Ramos (cell line): Measurements from ENCODE around the gene BRCC3.

Experiments used
- in situ Hi-C: fragments of 300-500 bp; cut with MboI; formaldehyde crosslinking; loops from one replicate; pipeline ENCODE4 v1.14.3; 2022; ENCODE audit warnings: low sequenced_read_pairs; ENCODE audit not compliant: unreplicated experiment

The BRCC3 gene

DNA sequence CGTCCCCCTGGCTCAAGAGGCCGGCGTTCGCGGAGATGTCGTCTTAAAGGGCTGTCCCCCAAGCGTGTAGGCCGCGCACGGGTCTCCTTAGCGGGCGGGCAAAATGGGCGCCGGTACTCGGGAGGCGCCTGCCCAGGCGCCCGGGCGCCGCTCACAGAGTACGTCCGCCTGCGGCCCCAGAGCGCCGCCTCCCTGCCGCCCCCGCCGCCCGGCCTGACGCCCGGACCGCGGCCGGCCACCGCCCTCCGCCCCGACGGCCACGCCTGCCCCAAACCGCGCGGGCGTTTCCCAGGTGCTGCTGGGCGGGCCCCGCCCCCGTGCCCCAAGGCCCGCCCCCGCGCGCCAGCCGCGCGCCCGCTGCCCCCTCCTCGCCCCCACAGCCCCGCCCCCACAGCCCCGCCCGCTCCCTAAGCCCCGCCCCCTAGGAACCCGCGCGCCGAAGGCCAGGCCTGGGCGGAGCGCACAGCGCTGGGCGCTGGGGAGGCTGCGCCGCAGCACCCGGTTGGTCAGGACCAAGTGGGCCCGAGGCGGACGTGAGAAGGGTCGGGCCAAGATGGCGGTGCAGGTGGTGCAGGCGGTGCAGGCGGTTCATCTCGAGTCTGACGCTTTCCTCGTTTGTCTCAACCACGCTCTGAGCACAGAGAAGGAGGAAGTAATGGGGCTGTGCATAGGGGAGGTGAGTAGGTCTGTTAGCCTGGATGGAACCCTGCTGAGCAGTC is at the start of gene BRCC3, which contains the start of the genes CMC4 and MTCP1:
TSS of gene BRCC3 (plus strand) at position 534 of the 719 bp plus-strand sequence. CDS start at position 554, 20 bp downstream.
TSS of gene CMC4 (minus strand) at position 162 of the 719 bp plus-strand sequence. CDS start 7,113 bp downstream, outside the sequence.
TSS of gene MTCP1 (minus strand) at position 162 of the 719 bp plus-strand sequence. CDS start 5,126 bp downstream, outside the sequence.
- in situ Hi-C loops, result loop anchor here (25.0 kb wide), 1 partner anchor 309 kb away; the partner anchor contains the start of genes DKC1 and GAB3

GRCh38 chrX:155022585-155022984 is 48.7 kb upstream of the BRCC3 start, which contains the start of gene F8:
F8 (minus strand) TSS chrX:155022723; CDS start chrX:155022552, 171 bp downstream.
- in situ Hi-C loops, result no loop called here

DNA sequence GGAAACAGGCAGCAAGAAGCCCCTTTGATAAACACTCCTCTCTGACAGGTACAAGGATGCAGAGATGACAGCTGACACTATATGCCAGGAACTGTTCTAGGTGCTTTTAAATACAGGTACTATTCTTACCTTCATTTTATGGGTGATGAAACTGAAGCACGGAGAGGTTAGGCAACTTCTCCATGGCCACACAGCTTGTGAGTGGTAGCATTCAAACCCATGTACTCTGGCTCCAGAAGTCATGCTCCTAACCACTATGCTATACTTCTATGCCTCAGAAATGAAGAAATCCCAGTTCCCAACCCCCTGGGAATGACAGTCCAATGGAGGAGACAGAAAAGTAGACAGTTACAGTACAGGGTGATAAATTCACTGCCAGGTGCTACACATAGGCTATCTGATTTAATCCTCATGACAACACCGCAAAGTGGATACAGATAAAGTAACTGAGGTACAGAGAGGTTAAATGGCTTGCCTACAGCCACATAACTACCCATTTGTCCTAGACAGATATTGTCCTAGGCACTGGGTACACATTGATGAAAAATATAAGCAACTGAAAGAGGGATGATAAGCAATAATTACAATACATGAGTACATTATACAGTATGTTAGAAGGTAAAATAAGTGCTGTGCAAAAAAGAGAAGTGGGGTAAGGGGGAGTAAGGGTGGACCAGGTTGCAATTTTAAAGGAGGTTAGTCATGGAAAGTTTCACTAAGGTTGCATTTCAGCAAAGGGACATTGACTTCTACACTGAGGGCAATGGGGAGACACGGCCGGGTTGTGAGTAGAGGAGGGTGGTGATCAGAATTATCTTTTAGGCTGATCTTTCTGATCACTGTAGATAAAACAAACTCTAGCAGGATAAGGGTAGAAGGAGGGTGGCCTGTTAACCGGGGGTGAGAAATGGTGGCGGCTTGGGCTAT is 47.1 kb upstream of the BRCC3 start:
- in situ Hi-C loops, result no loop called here

- in situ Hi-C loops, result no loop called here
Observed at GRCh38 chrX:155026420-155026726, 44.9 kb upstream of the BRCC3 start.

DNA sequence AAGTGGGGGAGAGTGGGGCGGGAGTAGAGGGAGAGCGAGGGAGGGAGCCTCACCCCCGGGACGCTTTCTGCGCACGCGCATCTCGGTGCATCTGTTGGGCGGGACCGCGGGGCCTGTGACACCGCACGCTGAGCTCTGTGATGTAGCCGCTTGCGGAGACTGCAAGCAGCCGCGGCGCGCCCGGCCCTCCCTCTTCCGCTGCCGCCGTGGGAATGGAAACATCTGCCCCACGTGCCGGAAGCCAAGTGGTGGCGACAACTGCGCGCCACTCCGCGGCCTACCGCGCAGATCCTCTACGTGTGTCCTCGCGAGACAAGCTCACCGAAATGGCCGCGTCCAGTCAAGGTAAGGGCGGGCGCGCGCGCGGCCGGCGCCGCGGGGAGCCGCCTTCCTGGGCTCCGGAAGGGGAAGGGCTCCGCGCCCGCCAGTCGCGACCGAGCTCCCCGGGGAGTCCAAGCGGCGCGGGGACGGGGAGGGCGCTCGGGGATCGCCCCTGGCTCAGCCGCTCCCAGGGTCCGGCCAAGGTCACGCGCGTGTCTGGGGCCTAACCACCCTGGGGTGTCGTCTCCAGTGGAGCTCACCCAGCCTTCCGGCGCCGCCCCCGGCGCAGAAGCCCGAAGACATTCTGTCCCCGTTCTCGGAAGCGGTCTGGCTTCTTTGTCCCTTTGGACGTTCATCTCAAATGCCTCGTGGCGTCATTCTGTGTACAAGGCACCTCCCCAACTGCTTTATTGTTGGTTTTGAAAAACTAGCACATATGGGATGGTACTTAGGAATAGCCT is 44.4 kb upstream of the BRCC3 start, which contains the start of gene FUNDC2:
TSS of gene FUNDC2 (plus strand) at position 118 of the 782 bp plus-strand sequence. CDS start at position 213, 95 bp downstream.
- in situ Hi-C loops, result no loop called here

DNA sequence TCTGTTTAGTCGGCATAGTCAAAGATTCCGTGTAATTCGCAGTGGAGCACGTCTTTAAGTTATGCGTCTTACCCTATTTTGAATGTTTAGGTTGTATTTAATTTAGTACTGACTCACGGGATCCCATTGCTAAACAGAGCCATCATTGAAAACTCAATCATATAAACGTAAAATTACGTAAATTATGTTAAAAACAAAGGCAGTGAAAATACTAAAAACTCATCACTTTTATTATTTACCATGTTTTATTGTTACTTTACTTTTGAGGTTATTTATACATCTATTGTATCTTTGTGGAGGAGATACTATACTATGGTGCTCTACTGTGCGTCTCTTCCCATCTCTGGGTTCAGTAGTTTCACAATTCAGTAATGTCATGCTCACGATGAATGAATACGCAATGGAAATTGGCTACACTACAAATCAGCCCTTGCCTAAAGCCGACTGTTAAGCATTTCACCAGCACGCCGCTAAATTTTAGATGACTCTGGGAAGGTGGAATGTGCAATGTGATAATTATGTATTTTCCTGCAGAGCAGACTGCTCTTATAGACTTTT is 43.7 kb upstream of the BRCC3 start:
- in situ Hi-C loops, result no loop called here

- in situ Hi-C loops, result no loop called here
Observed at GRCh38 chrX:155028129-155028528, 43.2 kb upstream of the BRCC3 start.

- in situ Hi-C loops, result no loop called here
Observed at GRCh38 chrX:155028877-155029291, 42.4 kb upstream of the BRCC3 start.

- in situ Hi-C loops, result no loop called here
Observed at GRCh38 chrX:155031657-155032056, 39.7 kb upstream of the BRCC3 start.

- in situ Hi-C loops, result no loop called here
Observed at GRCh38 chrX:155035688-155036087, 35.6 kb upstream of the BRCC3 start.

- in situ Hi-C loops, result no loop called here
Observed at GRCh38 chrX:155046129-155046810, 25.0 kb upstream of the BRCC3 start.

GRCh38 chrX:155046811-155047528 is 24.3 kb upstream of the BRCC3 start:
- in situ Hi-C loops, result no loop called here

- in situ Hi-C loops, result no loop called here
Observed at GRCh38 chrX:155048977-155049619, 22.2 kb upstream of the BRCC3 start.

DNA sequence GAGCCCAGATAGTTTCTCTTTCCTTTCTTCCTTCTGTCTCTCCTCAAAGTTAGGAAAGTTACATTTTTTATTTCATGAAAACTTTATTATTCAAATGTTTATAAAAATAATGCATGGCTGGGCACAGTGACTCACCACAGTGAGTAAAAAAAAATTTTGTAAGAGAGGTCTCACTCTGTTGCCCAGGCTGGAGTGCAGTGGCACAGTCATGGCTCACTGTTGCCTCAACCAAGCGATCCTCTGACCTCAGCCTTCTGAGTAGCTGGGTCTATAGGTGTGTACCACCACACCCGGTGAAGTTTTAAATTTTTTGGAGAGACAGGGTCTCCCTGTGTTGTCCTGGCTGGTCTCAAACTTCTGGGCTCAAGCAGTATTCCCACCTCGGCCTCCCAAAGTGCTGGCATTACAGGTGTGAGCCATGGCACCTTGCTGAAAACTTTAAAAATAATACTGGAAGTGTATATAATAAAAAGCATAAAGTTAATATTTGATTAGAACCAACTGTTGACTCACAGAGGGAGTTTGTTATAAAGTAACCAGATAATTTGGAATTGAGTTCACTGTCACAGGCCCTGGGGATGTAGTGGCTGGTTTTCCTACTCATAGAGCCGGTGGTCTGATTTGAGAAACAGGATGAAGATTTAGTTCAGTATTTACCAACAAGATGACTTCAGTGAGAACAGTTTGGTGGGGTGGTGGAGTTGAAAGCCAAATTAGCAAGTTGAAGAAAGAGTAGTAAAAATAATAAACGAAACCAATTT is 18.4 kb upstream of the BRCC3 start:
- in situ Hi-C loops, result loop anchor here (10.0 to 25.0 kb wide), 2 partner anchors 68 to 291 kb away; partner anchors contain the start of genes DKC1 and GAB3

GRCh38 chrX:155053656-155054055 is 17.7 kb upstream of the BRCC3 start:
- in situ Hi-C loops, result loop anchor here (10.0 to 25.0 kb wide), 2 partner anchors 69 to 291 kb away; partner anchors contain the start of genes DKC1 and GAB3

DNA sequence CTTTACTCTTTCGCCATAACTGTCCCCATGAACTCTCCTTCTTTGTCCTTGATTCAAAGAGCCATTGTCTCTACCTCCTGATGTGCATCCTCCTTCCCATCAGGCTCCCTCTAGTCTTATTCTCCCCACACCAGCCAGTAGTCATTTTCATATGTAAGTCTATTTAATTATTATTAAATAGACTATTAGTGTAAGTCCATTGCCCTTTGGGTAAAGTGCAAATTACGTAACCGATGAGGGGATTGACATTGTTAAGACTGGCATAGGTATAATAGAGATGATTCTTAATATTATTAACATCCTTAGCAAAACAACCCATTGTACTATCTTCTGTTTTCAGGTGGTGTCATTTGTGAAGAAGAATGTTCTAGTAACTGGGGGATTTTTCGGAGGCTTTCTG is 17.1 kb upstream of the BRCC3 start:
- in situ Hi-C loops, result loop anchor here (10.0 to 25.0 kb wide), 2 partner anchors 69 to 292 kb away; partner anchors contain the start of genes DKC1 and GAB3

GRCh38 chrX:155055494-155055893 is 15.8 kb upstream of the BRCC3 start:
- in situ Hi-C loops, result loop anchor here (10.0 to 25.0 kb wide), 2 partner anchors 71 to 293 kb away; partner anchors contain the start of genes DKC1 and GAB3
